A549 (cell line): ENCODE measurements around the gene ZBTB16. TPM values are rescaled to one million over a fixed set of nuclear protein-coding genes. Genes with fewer than 3 reads are reported as not detected.

ENCODE experiments used
- ATAC-seq, 2 experiments: fragments of 200-7000 bp in 1 of 2; fragments of >200 bp in 1 of 2; cut with Nextera tagmentation in 1 of 2; cut with Tn5 transposase in 1 of 2; 3 replicates each; pipeline versions ENCODE4 v1.8.0 to v1.9.1; 2018 to 2020; ENCODE audit warnings: mild to moderate bottlenecking in 1 of 2, moderate library complexity in 1 of 2
- CTCF ChIA-PET: fragments of 300-600 bp; sonication (Branson Sonifier 250); formaldehyde crosslinking; extraction: SDS; loops from one replicate; lab custom pipeline; 2021; ENCODE audit warnings: antibody characterized with exemption, inconsistent platforms; lab: Yijun Ruan, JAX
- POLR2A ChIA-PET: fragments of 350-600 bp; formaldehyde crosslinking; extraction: SDS; loops from one replicate; lab custom pipeline; 2021; ENCODE audit warnings: antibody characterized with exemption, inconsistent platforms; lab: Yijun Ruan, JAX
- DNase-seq, 2 experiments: peaks; one replicate each; pipeline versions ENCODE4 v3.0.0 to v3.0.0-alpha.2; 2011 to 2016; ENCODE audit warnings: low read depth in 1 of 2, low spot score in 1 of 2
- FAIRE-seq: peaks from 2 replicates; lab custom pipeline; 2011; peaks lifted over from hg19 to GRCh38; lab: Jason Lieb, UNC
- H3K27ac ChIP-seq, 2 experiments: fragments of >200 bp; sonication (Bioruptor Twin); formaldehyde crosslinking; 3 replicates each; pipeline ENCODE4 v1.5.1; 2016 to 2017
- H3K4me1 ChIP-seq: fragments of >200 bp; sonication (Bioruptor Twin); formaldehyde crosslinking; 3 replicates; pipeline ENCODE4 v1.6.1; 2016
- H3K4me2 ChIP-seq: fragments of >200 bp; sonication (Bioruptor Twin); formaldehyde crosslinking; 3 replicates; pipeline ENCODE4 v1.6.1; 2016
- H3K4me3 ChIP-seq: fragments of >200 bp; sonication (Bioruptor Twin); formaldehyde crosslinking; 3 replicates; pipeline ENCODE4 v1.5.1; 2016
- H3K9me3 ChIP-seq: fragments of >200 bp; sonication (Bioruptor Twin); formaldehyde crosslinking; 3 replicates; pipeline ENCODE4 v1.6.1; 2016
- CBX2 ChIP-seq: fragments of 200-600 bp; sonication (generic); IDR thresholded peaks from 2 replicates; pipeline ENCODE4 v1.6.1; 2016; ENCODE audit warnings: low read depth, mild to moderate bottlenecking, borderline replicate concordance
- CHD4 ChIP-seq: fragments of 200-600 bp; sonication (generic); IDR thresholded peaks from 2 replicates; pipeline ENCODE4 v1.6.1; 2016; ENCODE audit warnings: antibody characterized with exemption, mild to moderate bottlenecking, borderline replicate concordance
- CTCF ChIP-seq: fragments of >200 bp; sonication (Bioruptor Twin); formaldehyde crosslinking; IDR thresholded peaks from 3 replicates; pipeline ENCODE4 v1.5.1; 2016
- FOSL2 ChIP-seq, 2 experiments: fragments of 450-650 bp in 1 of 2; fragments of >200 bp in 1 of 2; sonication (Bioruptor Twin) in 1 of 2; formaldehyde crosslinking; IDR thresholded peaks; 2 replicates each; pipeline versions ENCODE4 v1.5.0 to v1.6.1; 2016 to 2020; ENCODE audit warnings: mild to moderate bottlenecking in 1 of 2, moderate library complexity in 1 of 2
- GATA3 ChIP-seq: IDR thresholded peaks from 2 replicates; pipeline ENCODE4 v1.6.1; 2012; ENCODE audit warnings: borderline replicate concordance
- HDAC2 ChIP-seq: fragments of 200-600 bp; sonication (generic); IDR thresholded peaks from 2 replicates; pipeline ENCODE4 v1.6.1; 2016
- HES2 ChIP-seq: fragments of >200 bp; sonication (Bioruptor Twin); formaldehyde crosslinking; IDR thresholded peaks from 2 replicates; pipeline ENCODE4 v1.6.1; 2016
- HEYL ChIP-seq: fragments of 250-450 bp; sonication (Bioruptor Pico); IDR thresholded peaks from 2 replicates; pipeline ENCODE4 v1.8.0; 2021; ENCODE audit warnings: mild to moderate bottlenecking, moderate library complexity
- JUN ChIP-seq, 2 experiments: fragments of >200 bp; sonication (Bioruptor Twin); formaldehyde crosslinking; IDR thresholded peaks; 2 replicates in 1 of 2; 3 replicates in 1 of 2; pipeline ENCODE4 v1.6.1; 2016 to 2017
- JUNB ChIP-seq: fragments of >200 bp; sonication (Bioruptor Twin); formaldehyde crosslinking; IDR thresholded peaks from 2 replicates; pipeline ENCODE4 v1.6.1; 2016
- MYC ChIP-seq: IDR thresholded peaks from 2 replicates; pipeline ENCODE4 v1.6.1; 2012; ENCODE audit warnings: mild to moderate bottlenecking, inconsistent platforms, low read length, improper control_type of control experiment, borderline replicate concordance
- PBX3 ChIP-seq: IDR thresholded peaks from 2 replicates; pipeline ENCODE4 v1.6.1; 2012
- POLR2A ChIP-seq: IDR thresholded peaks from 2 replicates; pipeline ENCODE4 v1.6.1; 2012; ENCODE audit warnings: mild to moderate bottlenecking, low read length
- POLR2AphosphoS2 ChIP-seq: conservative IDR thresholded peaks from 2 replicates; pipeline ENCODE4 v1.6.1; 2012; ENCODE audit warnings: low read length, improper control_type of control experiment, inconsistent platforms
- RAD21 ChIP-seq, 2 experiments: fragments of >200 bp in 1 of 2; sonication (Bioruptor Twin) in 1 of 2; formaldehyde crosslinking in 1 of 2; IDR thresholded peaks in 1 of 2; conservative IDR thresholded peaks in 1 of 2; 2 replicates in 1 of 2; 3 replicates in 1 of 2; pipeline ENCODE4 v1.6.1; 2012 to 2018; ENCODE audit warnings: inconsistent platforms in 1 of 2
- REST ChIP-seq: fragments of 200-600 bp; sonication (generic); IDR thresholded peaks from 2 replicates; pipeline ENCODE4 v1.6.1; 2016; ENCODE audit warnings: antibody characterized with exemption, mild to moderate bottlenecking, moderate library complexity
- SMC3 ChIP-seq: fragments of >200 bp; sonication (Bioruptor Twin); formaldehyde crosslinking; IDR thresholded peaks from 3 replicates; pipeline ENCODE4 v1.6.1; 2018; ENCODE audit warnings: inconsistent platforms
- TFCP2L1 ChIP-seq: fragments of 250-450 bp; sonication (Bioruptor Pico); IDR thresholded peaks from 2 replicates; pipeline ENCODE4 v1.5.0; 2021; ENCODE audit warnings: mild to moderate bottlenecking
- WGBS: methylation state at CpG from one replicate; pipeline ENCODE4 v1.1.6; 2017; ENCODE audit errors: missing lambda C conversion rate; 5-methylcytosine and 5-hydroxymethylcytosine counted together
- polyA plus RNA-seq, 4 experiments: library from polyadenylated mRNA; depleted of rRNA in 3 of 4; stranded (reverse); fragments of >200 nt; fragmentation: RNase III in 1 of 4; extraction: RNeasy Plus Mini Kit Qiagen cat#74134 plus additional on column Dnase treatment in 1 of 4; gene quantifications; 2 replicates in 3 of 4; 3 replicates in 1 of 4; pipeline ENCODE4 v1.2.3, GENCODE V29; 2011 to 2017

ZBTB16 gene
- polyA plus RNA-seq, 2 of the 4 experiments (the other 2 are of a cell fraction): not detected

GRCh38 chr11:114261791-114262190, 202.3 kb downstream of the ZBTB16 start:
- TF ChIP-seq FOSL2 (IDR thresholded peaks at IDR 0.05) (no peak), FOSL2 (CRISPR knock-in tag; IDR thresholded peaks at IDR 0.05) (no peak), TFCP2L1 (CRISPR knock-in tag) (no peak), MYC (no peak), POLR2AphosphoS2 (no peak), CTCF (no peak), HEYL (CRISPR knock-in tag) (no peak)
- TF ChIP-seq, all 56 proteins: peak for 0
- Histone ChIP-seq H3K9me3 (no peaks in the 10 kb centered on the region), H3K4me1 (0 out of 3 replicates have a peak, but pooled peaks cover 5% of the 10 kb centered on the region), H3K4me3 (no peak overlapping the region), H3K27ac (no peak overlapping the region), H3K4me2 (no peak overlapping the region)
- 69% methylated on average over 7 of the region's 7 CpGs for WGBS
- ChIA-PET CTCF (interaction anchor here (0.6 to 11.2 kb wide), 51 partner anchors 10 to 1462 kb away, joined by 3 to 315 read pairs (median 7); partner anchors contain the start of gene HTR3B), POLR2A (no interaction called here)
- no peak for FAIRE-seq
- ATAC-seq: no peak
- DNase-seq: no peak

- POLR2A ChIA-PET: no interaction called here
- H3K4me2 ChIP-seq: 0 out of 3 replicates have a peak overlapping the region, but pooled peaks have one; percentile 25
- H3K9me3 ChIP-seq: no peaks in the 10 kb centered on the region
- WGBS: 21% methylated on average over 9 of the region's 9 CpGs
- DNase-seq (peak; percentile 26 to 50), FAIRE-seq (no peak), ATAC-seq (peak; percentile 85 to 90; a peak in 5 of 6 replicates)
- no peak overlapping the region for H3K27ac ChIP-seq
- H3K4me1 ChIP-seq: 0 out of 3 replicates have a peak, but pooled peaks cover 5% of the 10 kb centered on the region
- TF ChIP-seq CTCF (peak; percentile 55; the same call in 2 of the 3 replicates), PBX3 (no peak), RAD21 (conservative IDR thresholded peaks at IDR 0.05 in 1 of 2, IDR thresholded peaks at IDR 0.05 in 1 of 2) (peak; percentile 70 to 76), SMC3 (peak; percentile 49)
- H3K4me3 ChIP-seq: no peak overlapping the region
- CTCF ChIA-PET: interaction anchor here (0.8 to 11.2 kb wide), 30 partner anchors 9 to 924 kb away, joined by 3 to 315 read pairs (median 12); partner anchors contain the start of gene HTR3B
Measured at GRCh38 chr11:114262681-114263512, 203.4 kb downstream of the ZBTB16 start.

- no peak for DNase-seq
- Histone ChIP-seq H3K4me3 (no peak overlapping the region), H3K4me2 (no peak overlapping the region), H3K27ac (no peak overlapping the region), H3K4me1 (0 out of 3 replicates have a peak, but pooled peaks cover 5% of the 10 kb centered on the region), H3K9me3 (no peaks in the 10 kb centered on the region)
- POLR2A ChIA-PET: no interaction called here
- no peak for FAIRE-seq
- WGBS: 57% methylated on average over 7 of the region's 7 CpGs
- ATAC-seq: no peak
- CTCF ChIA-PET: interaction anchor here (0.8 to 11.2 kb wide), 17 partner anchors 8 to 497 kb away, joined by 3 to 315 read pairs (median 18); no protein-coding TSS in a partner anchor
- TF ChIP-seq SMC3 (no peak), JUN (IDR thresholded peaks at IDR 0.05) (no peak), HES2 (no peak), CBX2 (no peak), PBX3 (no peak), POLR2A (no peak), CHD4 (no peak), REST (no peak), JUNB (no peak), TFCP2L1 (CRISPR knock-in tag) (no peak), GATA3 (no peak), HDAC2 (no peak)
Measured at GRCh38 chr11:114263513-114264170, 204.1 kb downstream of the ZBTB16 start.
